Measurements from ENCODE around the gene PLEKHG4B.
"Not testable (repeated sequence)": the region's sequence is repeated elsewhere in the genome, so short reads cannot be mapped to it uniquely, and the experiment has no call there.

PLEKHG4B gene

DNA sequence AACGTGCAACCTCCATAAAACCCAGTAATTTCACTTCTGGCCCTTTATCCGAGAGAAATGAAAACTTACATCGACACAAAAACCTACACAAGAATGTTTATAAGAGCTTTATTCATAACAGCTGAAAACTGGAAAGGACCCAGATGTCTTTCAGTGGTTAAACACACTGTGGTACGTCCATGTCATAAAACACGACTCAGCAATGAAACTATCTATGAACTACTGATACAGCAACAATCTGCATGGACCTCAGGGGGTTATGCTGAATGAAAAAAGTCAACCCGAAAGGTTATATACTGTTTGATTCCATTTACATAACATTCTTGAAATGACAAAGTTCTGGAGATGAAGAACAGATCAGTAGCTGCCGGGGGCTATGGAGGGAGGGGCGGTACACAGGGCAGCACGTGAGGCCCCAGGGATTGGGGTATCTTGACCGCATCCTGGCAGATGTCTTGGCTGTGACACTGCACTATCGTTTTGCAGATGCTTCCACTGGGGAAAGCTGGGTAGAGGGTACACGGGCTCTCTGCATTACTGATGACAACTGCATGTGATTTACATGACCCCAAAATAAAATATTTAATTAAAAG is 121.9 kb downstream of the PLEKHG4B start:
- Histone ChIP-seq H3K4me1 (ENCODE audit: low read length) (no peaks in the 10 kb centered on the region), H3K9ac (ENCODE audit: low read length) (no peak overlapping the region), H3K79me2 (ENCODE audit: low read length) (peaks cover 18% of the 10 kb centered on the region), H3K36me3 (replicated peaks; ENCODE audit: low read depth, low read length) (peaks cover 4% of the 10 kb centered on the region), H3K9me3 (ENCODE audit: insufficient read depth, low read length) (no peaks in the 10 kb centered on the region), H3K27me3 (ENCODE audit: low read depth, low read length) (no peaks in the 10 kb centered on the region), H2AFZ (ENCODE audit: low read depth, low read length) (no peak overlapping the region), H3K4me2 (ENCODE audit: low read length) (no peak overlapping the region), H4K20me1 (ENCODE audit: insufficient read depth, low read length) (peaks cover 8% of the 10 kb centered on the region; the same call in 1 of the 2 replicates), H3K27ac (ENCODE audit: low read length) (no peak overlapping the region), H3K4me3 (ENCODE audit: low read length) (no peak overlapping the region)
- TF ChIP-seq, protein P1, sequence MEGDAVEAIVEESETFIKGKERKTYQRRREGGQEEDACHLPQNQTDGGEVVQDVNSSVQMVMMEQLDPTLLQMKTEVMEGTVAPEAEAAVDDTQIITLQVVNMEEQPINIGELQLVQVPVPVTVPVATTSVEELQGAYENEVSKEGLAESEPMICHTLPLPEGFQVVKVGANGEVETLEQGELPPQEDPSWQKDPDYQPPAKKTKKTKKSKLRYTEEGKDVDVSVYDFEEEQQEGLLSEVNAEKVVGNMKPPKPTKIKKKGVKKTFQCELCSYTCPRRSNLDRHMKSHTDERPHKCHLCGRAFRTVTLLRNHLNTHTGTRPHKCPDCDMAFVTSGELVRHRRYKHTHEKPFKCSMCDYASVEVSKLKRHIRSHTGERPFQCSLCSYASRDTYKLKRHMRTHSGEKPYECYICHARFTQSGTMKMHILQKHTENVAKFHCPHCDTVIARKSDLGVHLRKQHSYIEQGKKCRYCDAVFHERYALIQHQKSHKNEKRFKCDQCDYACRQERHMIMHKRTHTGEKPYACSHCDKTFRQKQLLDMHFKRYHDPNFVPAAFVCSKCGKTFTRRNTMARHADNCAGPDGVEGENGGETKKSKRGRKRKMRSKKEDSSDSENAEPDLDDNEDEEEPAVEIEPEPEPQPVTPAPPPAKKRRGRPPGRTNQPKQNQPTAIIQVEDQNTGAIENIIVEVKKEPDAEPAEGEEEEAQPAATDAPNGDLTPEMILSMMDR (IDR thresholded peaks at IDR 0.05; ENCODE audit: low read depth, low read length) = no peak
- no peak for TF ChIP-seq EZH2phosphoT487 (IDR thresholded peaks at IDR 0.05; ENCODE audit: low read depth)

- not testable (repeated sequence) for H3K9me3 ChIP-seq (ENCODE audit: insufficient read depth, low read length); H3K4me2 ChIP-seq (ENCODE audit: low read length); H3K27ac ChIP-seq (ENCODE audit: low read length); H3K27me3 ChIP-seq (ENCODE audit: low read depth, low read length); H3K4me3 ChIP-seq (ENCODE audit: low read length); H2AFZ ChIP-seq (ENCODE audit: low read depth, low read length); H3K36me3 ChIP-seq (replicated peaks; ENCODE audit: low read depth, low read length); H3K4me1 ChIP-seq (ENCODE audit: low read length); H3K9ac ChIP-seq (ENCODE audit: low read length)
- Histone ChIP-seq H3K79me2 (ENCODE audit: low read length) (peaks cover 24% of the 10 kb centered on the region), H4K20me1 (ENCODE audit: insufficient read depth, low read length) (peaks cover 14% of the 10 kb centered on the region)
These were observed 123.3 kb downstream of the PLEKHG4B start for GRCh38 chr5:215256-215655.

DNA sequence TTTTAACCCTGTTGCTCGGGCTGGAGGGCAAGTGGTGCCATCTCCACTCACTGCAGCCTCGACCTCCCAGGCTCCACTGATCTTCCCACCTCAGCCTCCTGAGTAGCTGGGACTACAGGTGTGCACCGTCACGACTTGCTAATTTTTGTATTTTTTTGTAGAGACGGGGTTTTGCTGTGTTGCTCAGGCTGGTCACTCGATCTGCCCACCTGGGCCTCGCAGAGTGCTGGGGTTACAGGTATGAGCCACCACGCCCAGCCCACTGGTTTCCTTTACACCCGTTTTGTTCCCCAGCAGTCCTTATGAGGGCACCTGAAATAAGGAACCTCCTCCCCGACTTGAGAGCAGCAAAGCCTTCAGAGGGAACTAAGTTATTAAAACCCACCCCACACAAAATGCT is 124.1 kb downstream of the PLEKHG4B start:
- H3K9ac ChIP-seq (ENCODE audit: low read length); H2AFZ ChIP-seq (ENCODE audit: low read depth, low read length); H3K4me1 ChIP-seq (ENCODE audit: low read length); H3K4me2 ChIP-seq (ENCODE audit: low read length); H3K36me3 ChIP-seq (replicated peaks; ENCODE audit: low read depth, low read length); H3K27me3 ChIP-seq (ENCODE audit: low read depth, low read length); H3K9me3 ChIP-seq (ENCODE audit: insufficient read depth, low read length); H3K4me3 ChIP-seq (ENCODE audit: low read length); H3K27ac ChIP-seq (ENCODE audit: low read length): not testable (repeated sequence)
- peaks cover 31% of the 10 kb centered on the region for H3K79me2 ChIP-seq (ENCODE audit: low read length)
- H4K20me1 ChIP-seq (ENCODE audit: insufficient read depth, low read length) = peaks cover 17% of the 10 kb centered on the region

- TF ChIP-seq, protein P1 (IDR thresholded peaks at IDR 0.05; ENCODE audit: low read depth, low read length) = peak; percentile 50
- Histone ChIP-seq H3K4me1 (ENCODE audit: low read length) (peaks cover 16% of the 10 kb centered on the region), H4K20me1 (ENCODE audit: insufficient read depth, low read length) (peaks cover 34% of the 10 kb centered on the region), H2AFZ (ENCODE audit: low read depth, low read length) (peak within 1 kb of the TSS; percentile 60; the same call in 1 of the 2 replicates), H3K4me3 (ENCODE audit: low read length) (peak within 1 kb of the TSS; percentile 97), H3K79me2 (ENCODE audit: low read length) (peaks cover 48% of the 10 kb centered on the region), H3K27ac (ENCODE audit: low read length) (peak within 1 kb of the TSS; percentile 52), H3K9ac (ENCODE audit: low read length) (peak within 1 kb of the TSS; percentile 91), H3K4me2 (ENCODE audit: low read length) (peak within 1 kb of the TSS; percentile 95)
- not testable (repeated sequence) for H3K9me3 ChIP-seq (ENCODE audit: insufficient read depth, low read length); H3K36me3 ChIP-seq (replicated peaks; ENCODE audit: low read depth, low read length); H3K27me3 ChIP-seq (ENCODE audit: low read depth, low read length)
These were observed 125.8 kb downstream of the PLEKHG4B start, which contains the start of the genes CCDC127 and SDHA for GRCh38 chr5:217494-218456. Gene CCDC127 (minus strand): TSS chr5:218153. CDS start chr5:216849, 1,304 bp downstream. Gene SDHA (plus strand): TSS chr5:218320. CDS start chr5:218356, 36 bp downstream.

All from OCI-LY3 (cell line).